Measurements from ENCODE around the gene MBD5. TPM values are rescaled to one million over a fixed set of nuclear protein-coding genes. Genes with fewer than 3 reads are reported as not detected.
A peak's percentile ranks its signal among the peaks of the same experiment; 100 is the strongest.
"Not testable (repeated sequence)": the region's sequence is repeated elsewhere in the genome, so short reads cannot be mapped to it uniquely, and the experiment has no call there.

MBD5 gene
- total RNA-seq, 1 donor from 2014 or later = 28.0 TPM

DNA sequence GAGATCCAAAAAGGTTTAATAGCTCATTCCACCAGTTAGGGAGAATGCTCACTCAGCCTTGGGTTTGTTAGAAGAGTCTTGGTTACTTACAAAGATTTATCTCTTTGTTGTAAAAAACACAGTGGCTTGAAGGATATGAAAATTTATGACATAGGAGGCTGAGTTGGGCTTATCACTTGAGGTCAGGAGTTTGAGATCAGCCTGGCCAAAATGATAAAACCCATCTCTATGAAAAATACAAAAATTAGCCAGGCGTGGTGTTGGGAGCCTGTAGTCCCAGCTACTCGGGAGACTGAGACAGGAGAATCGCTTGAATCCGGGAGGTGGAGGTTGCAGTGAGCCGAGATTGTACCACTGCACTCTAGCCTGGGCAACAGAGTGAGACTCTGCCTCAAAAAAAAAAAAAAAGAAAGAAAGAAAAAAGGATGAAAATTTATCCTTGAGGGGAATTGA lies 522.2 kb downstream of the MBD5 start:
- peaks cover 47% of the 10 kb centered on the region for H3K4me1 Mint-ChIP-seq (ENCODE audit: low read depth)
- H3K27me3 Mint-ChIP-seq (ENCODE audit: low read depth); DNase-seq (ENCODE audit: low spot score); H3K9me3 Mint-ChIP-seq; H3K4me3 Mint-ChIP-seq (ENCODE audit: low read depth); H3K36me3 Mint-ChIP-seq (ENCODE audit: low read depth); H3K27ac Mint-ChIP-seq: not testable (repeated sequence)
- intact Hi-C loops (cut with micrococcal nuclease) = loop anchor here (5.0 kb wide), 1 partner anchor 99 kb away; the partner anchor contains the start of gene EPC2

DNA sequence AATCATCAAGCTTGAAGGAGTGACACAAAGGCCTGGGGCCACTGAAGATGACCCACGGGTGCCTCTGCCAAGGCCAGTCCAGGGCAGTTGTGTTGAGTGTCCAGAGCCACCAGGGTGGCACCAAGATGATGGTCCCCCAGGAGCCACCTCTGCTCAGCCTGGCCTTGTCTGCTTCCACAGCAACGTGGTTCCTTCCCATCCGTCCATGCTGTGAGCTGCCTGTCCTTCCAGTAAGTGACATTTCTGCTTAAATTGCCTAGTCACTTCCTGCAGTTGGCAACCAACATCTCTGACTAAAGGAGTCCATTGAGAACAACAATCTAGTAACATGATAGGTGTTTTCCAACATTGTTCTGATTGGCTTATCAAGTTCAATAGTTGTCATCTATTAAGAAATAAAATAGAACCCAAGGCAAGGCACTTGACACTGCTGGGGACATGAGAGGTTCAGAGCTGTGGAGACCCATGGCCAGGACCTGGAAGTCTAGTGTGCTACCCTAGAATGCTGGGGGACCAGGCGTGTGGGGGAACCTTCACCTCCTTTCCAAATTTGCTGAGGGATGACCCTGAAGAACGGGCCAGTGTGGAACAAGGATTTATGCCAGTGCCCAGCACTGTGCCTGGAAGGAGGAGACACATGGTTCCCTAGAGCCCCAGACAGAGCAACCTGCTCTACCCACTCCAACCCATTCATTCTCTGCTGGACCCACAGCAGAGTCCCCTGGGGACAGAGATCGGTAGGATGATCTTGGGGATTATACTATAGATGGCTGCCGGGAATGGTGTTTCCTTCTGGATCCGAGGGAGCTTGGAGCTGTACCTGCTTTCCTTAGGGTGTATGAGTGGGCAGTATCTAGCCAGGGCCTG lies 524.7 kb downstream of the MBD5 start:
- Mint-ChIP-seq H3K27ac (peak overlapping the region; percentile 66), H3K9me3 (peaks cover 3% of the 10 kb centered on the region), H3K27me3 (ENCODE audit: low read depth) (no peaks in the 10 kb centered on the region), H3K4me3 (ENCODE audit: low read depth) (no peak overlapping the region), H3K4me1 (ENCODE audit: low read depth) (peaks cover 32% of the 10 kb centered on the region), H3K36me3 (ENCODE audit: low read depth) (peaks cover 5% of the 10 kb centered on the region)
- intact Hi-C loops (cut with micrococcal nuclease) = no loop called here
- no peak for DNase-seq (ENCODE audit: low spot score)

DNA sequence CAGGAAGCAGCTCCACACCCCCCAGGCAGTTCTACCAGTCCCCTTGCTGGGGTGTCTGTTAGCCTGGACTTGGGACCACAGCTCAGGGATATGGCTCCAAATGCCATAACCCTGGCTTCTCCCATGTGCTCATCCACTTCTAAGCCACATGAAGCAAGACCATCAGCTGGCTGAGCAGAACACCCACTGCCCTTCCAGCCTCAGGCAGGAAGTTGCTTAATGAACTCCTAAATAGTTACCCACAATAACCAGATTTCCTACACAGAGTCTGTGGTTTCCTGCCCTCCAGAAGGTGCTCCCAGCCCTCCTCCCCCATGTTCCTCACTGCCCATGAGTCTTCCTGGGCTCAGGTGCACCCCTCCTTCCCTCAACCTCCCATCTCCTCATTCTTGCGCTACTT lies 525.4 kb downstream of the MBD5 start:
- peaks cover 27% of the 10 kb centered on the region for H3K4me1 Mint-ChIP-seq (ENCODE audit: low read depth)
- H3K27me3 Mint-ChIP-seq (ENCODE audit: low read depth) = no peaks in the 10 kb centered on the region
- peak overlapping the region; percentile 66 for H3K27ac Mint-ChIP-seq
- intact Hi-C loops (cut with micrococcal nuclease) = no loop called here
- peaks cover 4% of the 10 kb centered on the region for H3K36me3 Mint-ChIP-seq (ENCODE audit: low read depth)
- H3K4me3 Mint-ChIP-seq (ENCODE audit: low read depth) = no peak overlapping the region
- no peak for DNase-seq (ENCODE audit: low spot score)
- H3K9me3 Mint-ChIP-seq = peaks cover 3% of the 10 kb centered on the region

DNA sequence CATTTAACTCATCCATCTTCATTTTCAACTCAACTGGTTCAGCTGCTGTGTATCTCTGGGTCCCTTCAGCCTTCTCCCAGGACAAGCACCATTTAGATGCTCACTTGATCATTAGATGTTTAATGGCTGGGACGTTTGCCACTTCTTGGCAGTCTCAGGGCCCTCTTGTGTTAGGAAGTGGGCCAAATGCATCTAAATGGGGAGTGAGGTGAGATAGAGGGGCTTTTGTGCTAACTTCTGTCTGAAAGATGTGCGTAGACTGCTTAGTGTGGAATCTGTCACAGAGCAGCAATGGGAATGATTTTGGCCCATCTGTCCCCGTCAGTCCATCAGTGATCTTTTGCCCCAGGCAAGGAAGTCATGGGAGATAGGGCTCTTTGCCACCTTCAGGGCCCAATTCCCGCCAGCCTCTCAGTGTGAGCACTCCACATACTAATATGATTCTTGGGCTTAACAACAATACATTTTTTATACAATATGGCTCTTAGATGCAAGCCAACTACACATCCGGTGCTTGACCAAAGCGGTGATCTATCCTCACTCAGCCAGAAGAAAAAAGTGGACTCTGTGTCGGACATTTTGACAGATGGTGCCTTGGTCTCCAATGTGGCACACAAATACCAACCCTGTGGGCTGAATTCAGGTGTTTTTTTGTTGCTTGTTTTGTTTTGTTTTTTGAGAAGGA lies 528.0 kb downstream of the MBD5 start:
- intact Hi-C loops (cut with micrococcal nuclease) = loop anchor here (1.0 kb wide), 1 partner anchor 9 kb away; no protein-coding TSS in a partner anchor
- peaks cover 4% of the 10 kb centered on the region for H3K36me3 Mint-ChIP-seq (ENCODE audit: low read depth)
- DNase-seq (ENCODE audit: low spot score) = no peak
- no peak overlapping the region for H3K4me3 Mint-ChIP-seq (ENCODE audit: low read depth)
- H3K27me3 Mint-ChIP-seq (ENCODE audit: low read depth) = no peaks in the 10 kb centered on the region
- no peak overlapping the region for H3K27ac Mint-ChIP-seq
- peaks cover 31% of the 10 kb centered on the region for H3K4me1 Mint-ChIP-seq (ENCODE audit: low read depth)
- H3K9me3 Mint-ChIP-seq = peaks cover 3% of the 10 kb centered on the region

DNA sequence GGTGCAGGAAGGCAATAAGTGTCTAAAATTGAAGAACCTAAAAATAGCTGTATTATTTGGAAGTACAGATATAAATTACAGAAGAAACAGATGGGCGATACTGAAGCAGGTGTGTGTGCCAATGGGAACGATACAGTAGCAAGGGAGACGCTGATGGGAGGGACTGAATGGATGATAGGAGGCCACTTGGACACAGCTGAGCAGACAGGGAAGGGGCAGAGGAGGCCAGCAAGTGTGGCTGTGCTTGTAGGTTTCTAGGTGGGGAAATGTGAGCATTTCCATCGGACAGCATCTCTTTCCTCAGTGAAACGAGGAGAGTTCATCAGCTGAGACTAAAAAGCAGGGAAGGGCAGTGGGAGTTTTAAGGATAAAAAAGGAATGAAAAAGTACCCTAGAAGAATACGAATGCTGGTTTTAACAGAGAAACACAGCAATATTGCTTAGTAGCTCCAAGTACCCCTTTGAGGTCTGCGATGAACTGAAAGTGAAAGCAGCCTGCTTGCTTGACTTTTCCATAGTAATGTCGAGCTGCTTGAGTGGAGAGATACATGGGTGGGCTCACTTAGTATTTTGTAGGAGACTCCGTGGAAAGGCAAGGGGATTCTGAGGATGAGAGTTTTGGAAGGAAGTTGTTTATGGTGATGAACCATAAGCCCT lies 531.9 kb downstream of the MBD5 start:
- intact Hi-C loops (cut with micrococcal nuclease) = loop anchor here (2.0 to 5.0 kb wide), 2 partner anchors 36 to 50 kb away; no protein-coding TSS in a partner anchor
- Mint-ChIP-seq H3K4me3 (ENCODE audit: low read depth) (no peak overlapping the region), H3K4me1 (ENCODE audit: low read depth) (peaks cover 5% of the 10 kb centered on the region), H3K27me3 (ENCODE audit: low read depth) (no peaks in the 10 kb centered on the region), H3K9me3 (no peaks in the 10 kb centered on the region), H3K36me3 (ENCODE audit: low read depth) (no peaks in the 10 kb centered on the region), H3K27ac (no peak overlapping the region)
- DNase-seq (ENCODE audit: low spot score) = peak; percentile 40

DNA sequence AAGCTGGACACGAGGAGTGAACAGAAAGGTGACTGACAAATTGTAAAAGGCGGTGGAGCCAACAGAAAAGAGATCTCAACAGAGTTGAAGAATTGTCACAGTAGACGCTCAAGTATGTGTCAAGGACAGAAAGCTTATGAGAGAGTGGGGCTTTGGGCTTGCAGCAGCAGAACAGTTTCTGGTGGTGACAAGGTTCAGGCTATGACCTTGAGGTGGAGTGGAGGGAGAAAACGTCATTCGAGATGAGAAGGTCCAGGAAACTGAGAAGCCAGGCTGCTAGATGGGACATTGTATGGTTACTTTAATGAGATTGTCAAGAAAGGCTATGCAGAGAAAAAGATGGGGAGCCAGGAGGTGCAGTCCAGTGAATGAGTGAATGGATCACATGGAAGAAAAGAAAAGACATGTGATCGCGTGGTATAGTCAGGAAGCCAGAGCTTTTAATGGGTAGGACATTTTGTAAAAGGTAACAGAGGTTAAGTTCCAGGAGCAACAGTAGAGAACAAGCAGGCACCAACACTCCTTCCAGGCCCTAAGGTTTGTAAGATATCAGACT lies 532.5 kb downstream of the MBD5 start:
- intact Hi-C loops (cut with micrococcal nuclease) = loop anchor here (2.0 to 5.0 kb wide), 2 partner anchors 36 to 49 kb away; no protein-coding TSS in a partner anchor
- Mint-ChIP-seq H3K27ac (no peak overlapping the region), H3K36me3 (ENCODE audit: low read depth) (no peaks in the 10 kb centered on the region), H3K4me1 (ENCODE audit: low read depth) (peaks cover 4% of the 10 kb centered on the region), H3K27me3 (ENCODE audit: low read depth) (no peaks in the 10 kb centered on the region), H3K4me3 (ENCODE audit: low read depth) (no peak overlapping the region), H3K9me3 (peaks cover 4% of the 10 kb centered on the region)
- no peak for DNase-seq (ENCODE audit: low spot score)

DNA sequence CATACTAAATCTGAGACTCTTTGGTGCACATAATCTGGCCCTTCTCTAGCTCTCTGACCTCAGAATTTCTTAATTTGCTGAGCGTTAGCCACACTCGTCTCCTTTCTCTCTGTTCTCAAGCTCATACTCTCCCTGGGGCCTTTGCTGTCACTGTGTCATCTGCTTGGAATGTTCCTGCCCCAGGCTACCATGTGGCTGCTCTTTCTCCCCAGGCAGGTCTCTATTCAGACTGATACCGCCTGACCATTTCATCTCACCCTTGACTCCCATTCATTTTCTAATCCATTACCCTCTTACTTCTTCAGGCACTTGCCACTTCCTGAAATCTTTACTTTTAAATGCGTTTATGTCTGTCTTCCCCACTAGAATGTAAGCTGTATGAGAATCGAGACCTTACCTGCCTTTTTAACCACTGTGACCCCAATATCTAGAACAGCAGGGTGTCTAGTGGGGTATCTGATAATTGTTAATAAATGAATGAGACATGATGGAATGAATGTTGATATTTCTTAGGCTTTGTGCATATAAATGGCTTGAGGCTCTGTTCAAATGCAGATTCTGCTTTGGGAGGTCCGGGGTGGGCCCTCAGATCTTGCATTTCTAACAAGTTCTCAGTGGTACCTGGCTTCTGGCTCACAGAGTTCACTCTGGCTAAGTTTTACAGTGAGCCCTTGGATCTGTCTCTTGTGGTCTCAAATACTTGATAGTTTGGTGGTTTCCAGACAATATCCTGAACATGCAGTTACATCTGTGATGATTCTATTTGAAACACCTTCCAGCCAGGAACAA lies 533.8 kb downstream of the MBD5 start:
- H3K9me3 Mint-ChIP-seq = peaks cover 4% of the 10 kb centered on the region
- peaks cover 4% of the 10 kb centered on the region for H3K4me1 Mint-ChIP-seq (ENCODE audit: low read depth)
- no peak overlapping the region for H3K4me3 Mint-ChIP-seq (ENCODE audit: low read depth)
- DNase-seq (ENCODE audit: low spot score) = no peak
- H3K27ac Mint-ChIP-seq = no peak overlapping the region
- H3K36me3 Mint-ChIP-seq (ENCODE audit: low read depth) = no peaks in the 10 kb centered on the region
- H3K27me3 Mint-ChIP-seq (ENCODE audit: low read depth) = no peaks in the 10 kb centered on the region
- intact Hi-C loops (cut with micrococcal nuclease) = loop anchor here (5.0 kb wide), 1 partner anchor 37 kb away; no protein-coding TSS in a partner anchor

DNA sequence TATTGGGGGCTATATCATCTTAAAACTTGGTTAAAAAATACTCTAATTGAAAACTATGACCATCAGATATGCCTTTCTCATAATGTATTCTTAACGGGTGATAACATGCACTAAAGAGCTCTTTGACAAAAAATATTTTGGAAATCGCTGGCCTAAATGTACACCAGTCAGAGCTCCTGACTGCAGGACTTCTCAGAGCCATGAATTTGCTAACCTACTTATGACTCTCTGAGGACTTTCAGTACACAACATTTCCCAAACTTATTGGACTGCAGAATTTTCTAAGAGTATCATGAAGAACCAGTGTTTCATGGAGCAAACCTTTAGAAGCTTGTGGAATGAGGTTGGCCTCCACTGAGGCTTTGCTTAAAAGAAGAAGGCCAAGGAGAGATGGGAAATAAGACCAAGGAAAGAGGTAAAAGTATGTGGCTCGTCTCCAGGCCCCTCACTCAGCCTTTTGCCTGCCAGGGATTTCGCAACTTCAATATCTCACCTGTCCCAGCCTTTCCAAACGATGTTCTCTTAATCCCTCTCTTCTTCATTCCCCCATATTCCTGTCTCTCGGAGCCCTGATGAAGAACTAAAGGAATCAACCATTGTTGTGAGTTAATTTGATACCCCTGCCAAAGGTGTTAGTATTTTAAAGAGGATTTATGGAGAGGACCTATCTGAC lies 534.9 kb downstream of the MBD5 start:
- no peak overlapping the region for H3K27ac Mint-ChIP-seq

DNA sequence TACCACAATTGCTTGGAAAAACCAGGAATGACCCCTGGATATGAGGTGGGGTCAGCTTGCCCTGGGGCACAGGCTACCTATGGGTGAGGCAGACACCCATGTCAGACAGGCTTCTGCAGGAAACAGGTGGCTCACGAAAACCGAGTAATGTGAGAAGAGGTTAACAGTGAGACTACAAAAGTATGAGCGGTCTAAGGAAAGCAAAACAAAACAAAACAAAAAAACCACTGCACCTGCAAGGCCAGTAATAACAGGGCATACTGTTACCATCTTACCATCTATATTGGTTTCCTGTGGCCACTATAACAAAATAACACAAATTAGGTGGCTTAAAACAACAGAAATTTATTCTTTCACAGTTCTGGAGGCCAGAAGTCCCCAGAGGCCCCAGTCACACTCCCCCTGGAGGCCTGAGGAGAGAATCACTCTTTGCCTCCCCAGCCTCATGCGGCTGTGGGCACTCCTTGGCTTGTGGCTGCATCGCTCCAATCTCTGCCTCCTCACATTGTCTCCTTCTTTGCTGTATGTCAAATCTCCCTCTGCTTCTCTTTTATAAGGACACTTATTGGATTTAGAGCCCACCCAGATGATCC lies 537.0 kb downstream of the MBD5 start:
- H3K36me3 Mint-ChIP-seq (ENCODE audit: low read depth) = no peaks in the 10 kb centered on the region
- DNase-seq (ENCODE audit: low spot score) = no peak
- intact Hi-C loops (cut with micrococcal nuclease) = no loop called here

More for the DNA sequence above, 534.9 kb downstream of the MBD5 start:
- Mint-ChIP-seq H3K9me3 (peaks cover 4% of the 10 kb centered on the region), H3K36me3 (ENCODE audit: low read depth) (no peaks in the 10 kb centered on the region), H3K4me1 (ENCODE audit: low read depth) (peaks cover 4% of the 10 kb centered on the region), H3K4me3 (ENCODE audit: low read depth) (no peak overlapping the region), H3K27me3 (ENCODE audit: low read depth) (no peaks in the 10 kb centered on the region)
- DNase-seq (ENCODE audit: low spot score) = no peak
- intact Hi-C loops (cut with micrococcal nuclease) = no loop called here

DNA sequence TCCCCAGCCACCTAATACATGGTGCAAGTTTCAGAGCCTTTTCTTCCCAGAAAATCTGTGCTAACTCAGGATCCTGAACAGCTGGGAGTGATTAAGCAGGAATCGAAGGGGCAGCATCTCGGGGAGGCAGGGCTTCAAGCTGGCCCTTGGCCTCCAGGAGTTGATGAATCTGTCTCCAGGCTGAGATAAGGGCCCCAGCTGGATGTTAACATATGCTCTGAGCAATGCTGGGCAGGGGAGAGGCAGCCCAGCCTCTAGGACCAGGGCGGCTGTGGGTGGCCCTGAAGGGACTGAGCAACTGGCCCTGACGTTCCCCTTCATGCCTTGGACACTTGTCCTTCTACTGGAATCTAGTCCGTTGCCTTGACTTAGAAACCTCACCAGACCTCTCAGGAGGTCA lies 539.6 kb downstream of the MBD5 start:
- H3K4me3 Mint-ChIP-seq (ENCODE audit: low read depth) = no peak overlapping the region

More for the DNA sequence above, 537.0 kb downstream of the MBD5 start:
- Mint-ChIP-seq H3K27me3 (ENCODE audit: low read depth) (no peaks in the 10 kb centered on the region), H3K4me3 (ENCODE audit: low read depth) (no peak overlapping the region), H3K4me1 (ENCODE audit: low read depth) (no peaks in the 10 kb centered on the region), H3K27ac (no peak overlapping the region), H3K9me3 (peaks cover 4% of the 10 kb centered on the region)

DNA sequence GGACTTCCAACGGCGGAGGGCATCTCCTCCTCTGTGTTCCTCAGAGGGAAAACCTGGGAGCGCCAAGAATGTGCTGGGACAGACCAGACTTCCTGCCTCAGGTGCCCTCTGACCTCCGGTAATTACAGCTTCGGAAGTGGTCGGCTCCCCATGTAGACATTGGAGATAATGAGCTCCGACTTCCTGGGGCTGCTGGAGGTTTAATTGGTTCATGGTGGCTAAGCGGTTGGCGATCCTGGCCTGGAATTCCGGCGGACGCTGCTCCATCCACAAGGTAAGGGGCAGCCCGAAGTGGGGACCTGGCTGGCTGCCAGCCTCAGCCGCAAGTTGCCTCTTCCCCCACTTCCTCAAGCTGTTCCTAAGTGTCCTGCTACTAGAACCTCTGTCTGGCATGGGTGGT lies 540.5 kb downstream of the MBD5 start:
- Mint-ChIP-seq H3K4me1 (ENCODE audit: low read depth) (no peaks in the 10 kb centered on the region), H3K4me3 (ENCODE audit: low read depth) (no peak overlapping the region), H3K27ac (no peak overlapping the region), H3K9me3 (peaks cover 4% of the 10 kb centered on the region), H3K36me3 (ENCODE audit: low read depth) (no peaks in the 10 kb centered on the region), H3K27me3 (ENCODE audit: low read depth) (peaks cover 9% of the 10 kb centered on the region)
- DNase-seq (ENCODE audit: low spot score) = no peak
- intact Hi-C loops (cut with micrococcal nuclease) = no loop called here

More for the DNA sequence above, 539.6 kb downstream of the MBD5 start:
- Mint-ChIP-seq H3K27me3 (ENCODE audit: low read depth) (peaks cover 5% of the 10 kb centered on the region), H3K27ac (no peak overlapping the region), H3K36me3 (ENCODE audit: low read depth) (no peaks in the 10 kb centered on the region), H3K4me1 (ENCODE audit: low read depth) (no peaks in the 10 kb centered on the region), H3K9me3 (peaks cover 4% of the 10 kb centered on the region)
- DNase-seq (ENCODE audit: low spot score) = no peak
- intact Hi-C loops (cut with micrococcal nuclease) = no loop called here

Data from activated T-helper 2 cell treated with anti-CD3 and anti-CD28 coated beads, Interferon-gamma antibody, Interleukin-2, Interleukin-4, amounts not matched to agents 10 μg/mL and 5 μg/mL and 100 μg/mL, durations not matched to agents 14 hours and 24 hours and 36 hours (primary cell).